Left kidney (tissue), 2 donors: ENCODE results near the gene GNL1. TPM values are rescaled to one million over a fixed set of nuclear protein-coding genes. Genes with fewer than 3 reads are reported as not detected.
"Not testable (repeated sequence)": the region's sequence is repeated elsewhere in the genome, so short reads cannot be mapped to it uniquely, and the experiment has no call there.

ENCODE experiments used
- DNase-seq: peaks from one replicate; pipeline ENCODE4 v3.0.0-alpha.2; 2013
- polyA plus RNA-seq: library from polyadenylated mRNA; unstranded; fragments of 120-200 nt; gene quantifications from one replicate; pipeline ENCODE4 v1.2.1, GENCODE V29; 2013; ENCODE audit not compliant: insufficient read length

The GNL1 gene
- polyA plus RNA-seq, 1 donor: 98.1 TPM

DNA sequence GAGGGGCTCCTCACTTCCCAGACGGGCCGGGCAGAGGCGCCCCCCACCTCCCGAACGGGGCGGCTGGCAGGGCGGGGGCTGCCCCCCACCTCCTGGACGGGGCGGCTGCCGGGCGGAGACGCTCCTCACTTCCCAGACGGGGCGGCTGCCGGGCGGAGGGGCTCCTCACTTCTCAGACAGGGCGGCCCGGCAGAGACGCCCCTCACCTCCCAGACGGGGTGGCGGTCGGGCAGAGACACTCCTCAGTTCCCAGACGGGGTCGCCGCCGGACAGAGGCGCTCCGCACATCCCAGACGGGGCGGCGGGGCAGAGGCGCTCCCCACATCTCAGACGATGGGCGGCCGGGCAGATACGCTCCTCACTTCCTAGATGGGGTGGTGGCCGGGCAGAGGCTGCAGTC, 57.6 kb downstream of the GNL1 start:
- DNase-seq: not testable (repeated sequence)

DNA sequence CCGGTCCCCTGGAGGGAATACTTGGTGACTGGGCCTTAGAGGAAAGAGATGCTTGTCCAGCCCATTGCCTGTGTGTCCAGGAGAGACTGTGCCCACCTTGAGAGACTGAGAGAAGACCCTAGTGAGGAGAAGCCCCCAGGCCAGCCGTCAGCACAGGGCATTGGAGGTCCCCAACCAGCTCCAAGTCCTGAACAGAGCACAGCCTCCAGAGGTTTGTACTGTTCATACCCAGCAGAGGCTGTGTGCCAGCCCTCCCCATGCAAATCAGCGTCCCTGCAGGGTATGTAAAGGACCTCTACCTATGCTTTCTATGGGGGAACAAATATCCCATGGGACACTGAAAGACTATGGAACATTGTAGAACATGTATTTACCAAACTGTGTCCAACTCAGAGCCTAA, 58.6 kb downstream of the GNL1 start:
- no peak for DNase-seq

DNA sequence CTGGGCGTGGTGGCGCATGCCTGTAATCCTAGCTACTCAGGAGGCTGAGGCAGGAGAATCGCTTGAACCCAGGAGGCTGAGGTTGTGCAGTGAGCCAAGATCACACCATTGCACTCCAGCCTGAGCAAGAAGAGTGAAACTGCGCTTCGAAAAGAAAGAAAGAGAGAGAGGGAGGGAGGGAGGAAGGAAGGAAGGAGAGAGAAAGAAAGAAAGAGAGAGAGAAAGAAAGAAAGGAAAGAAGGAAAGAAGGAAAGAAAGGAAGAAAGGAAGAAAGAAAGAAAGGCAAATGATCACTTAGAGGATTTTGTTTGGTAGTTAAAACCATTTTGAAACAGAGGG, 59.1 kb downstream of the GNL1 start:
- DNase-seq: not testable (repeated sequence)

DNA sequence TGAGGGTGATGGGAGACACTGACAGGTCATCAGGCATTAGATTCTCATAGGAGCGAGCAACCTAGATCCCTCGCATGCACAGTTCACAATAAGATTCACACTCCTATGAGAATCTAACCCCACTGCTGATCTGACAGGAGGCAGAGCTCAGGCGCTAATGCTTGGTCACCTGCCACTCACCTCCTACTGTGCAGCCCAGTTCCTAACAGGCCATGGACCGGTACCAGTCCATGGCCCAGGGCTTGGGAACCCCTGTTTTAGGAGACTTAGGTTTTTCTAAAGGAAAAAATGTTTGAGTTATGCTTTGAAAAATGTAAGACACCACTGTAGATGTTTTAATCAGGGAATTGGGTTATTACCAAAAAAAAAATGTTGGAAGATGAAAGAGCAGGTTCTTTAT, 60.3 kb downstream of the GNL1 start:
- DNase-seq: no peak

DNA sequence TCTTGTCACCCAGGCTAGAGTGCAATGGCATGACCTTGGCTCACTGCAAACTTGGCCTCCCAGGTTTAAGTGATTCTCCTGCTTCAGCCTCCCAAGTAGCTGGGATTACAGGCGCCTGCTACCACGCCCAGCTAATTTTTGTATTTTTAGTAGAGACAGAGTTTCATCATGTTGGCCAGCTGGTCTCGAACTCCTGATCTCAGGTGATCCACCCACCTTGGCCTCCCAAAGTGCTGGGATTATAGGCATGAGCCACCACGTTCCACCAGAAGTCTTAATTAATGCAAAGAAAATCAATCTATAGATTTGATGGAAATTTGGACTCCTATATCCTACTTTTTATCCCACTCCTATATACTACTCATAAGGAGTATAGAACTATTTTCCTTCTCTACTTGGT, 61.2 kb downstream of the GNL1 start:
- DNase-seq: not testable (repeated sequence)

DNA sequence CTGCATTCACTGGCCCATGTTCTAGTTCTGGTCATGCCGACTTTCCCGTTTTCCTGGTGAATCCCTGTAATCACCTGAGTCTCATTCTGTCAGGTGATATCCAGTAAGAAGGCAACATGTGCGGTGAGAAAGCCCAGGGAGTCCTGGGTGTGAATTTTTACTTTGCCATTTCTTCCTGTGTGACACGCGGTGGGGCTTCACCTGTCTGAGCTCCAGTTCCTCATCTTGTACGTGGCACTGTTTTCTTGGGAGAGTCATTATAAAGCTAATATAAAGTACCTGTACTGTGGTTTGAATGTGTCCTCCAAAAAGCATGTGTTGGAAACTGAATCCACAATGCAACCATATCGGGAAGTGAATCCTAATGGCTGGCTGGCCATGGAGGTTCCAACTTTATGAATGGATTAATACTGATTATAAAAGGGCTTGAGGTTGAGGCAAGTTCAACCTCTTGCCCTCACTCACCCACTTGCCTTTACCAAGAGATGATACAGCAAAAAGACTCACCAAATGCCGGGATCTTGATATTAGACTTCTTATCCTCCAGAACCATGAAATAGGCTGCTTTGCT, 61.9 kb downstream of the GNL1 start:
- no peak for DNase-seq

DNA sequence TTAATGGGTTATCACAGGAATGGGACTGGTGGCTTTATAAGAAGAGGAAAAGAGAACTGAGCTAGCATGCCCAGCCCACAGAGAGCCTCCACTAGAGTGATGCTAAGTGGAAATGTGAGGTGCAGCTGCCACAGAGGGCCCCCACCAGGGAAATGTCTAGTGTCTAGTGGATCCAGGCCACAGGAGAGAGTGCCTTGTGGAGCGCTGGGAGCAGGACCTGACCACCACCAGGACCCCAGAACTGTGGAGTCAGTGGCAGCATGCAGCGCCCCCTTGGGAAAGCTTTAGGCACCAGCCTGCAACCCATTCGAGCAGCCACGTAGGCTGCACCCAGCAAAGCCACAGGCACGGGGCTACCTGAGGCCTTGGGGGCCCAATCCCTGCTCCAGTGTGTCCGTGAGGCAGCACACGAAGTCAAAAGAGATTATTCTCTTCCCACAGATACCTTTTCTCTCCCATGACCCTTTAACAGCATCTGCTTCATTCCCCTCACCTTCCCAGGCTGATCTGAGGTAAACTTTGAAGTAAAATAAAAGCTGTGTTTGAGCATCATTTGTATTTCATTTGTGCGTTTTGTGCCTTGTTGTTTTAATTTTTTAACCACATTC, 62.5 kb downstream of the GNL1 start:
- no peak for DNase-seq

DNA sequence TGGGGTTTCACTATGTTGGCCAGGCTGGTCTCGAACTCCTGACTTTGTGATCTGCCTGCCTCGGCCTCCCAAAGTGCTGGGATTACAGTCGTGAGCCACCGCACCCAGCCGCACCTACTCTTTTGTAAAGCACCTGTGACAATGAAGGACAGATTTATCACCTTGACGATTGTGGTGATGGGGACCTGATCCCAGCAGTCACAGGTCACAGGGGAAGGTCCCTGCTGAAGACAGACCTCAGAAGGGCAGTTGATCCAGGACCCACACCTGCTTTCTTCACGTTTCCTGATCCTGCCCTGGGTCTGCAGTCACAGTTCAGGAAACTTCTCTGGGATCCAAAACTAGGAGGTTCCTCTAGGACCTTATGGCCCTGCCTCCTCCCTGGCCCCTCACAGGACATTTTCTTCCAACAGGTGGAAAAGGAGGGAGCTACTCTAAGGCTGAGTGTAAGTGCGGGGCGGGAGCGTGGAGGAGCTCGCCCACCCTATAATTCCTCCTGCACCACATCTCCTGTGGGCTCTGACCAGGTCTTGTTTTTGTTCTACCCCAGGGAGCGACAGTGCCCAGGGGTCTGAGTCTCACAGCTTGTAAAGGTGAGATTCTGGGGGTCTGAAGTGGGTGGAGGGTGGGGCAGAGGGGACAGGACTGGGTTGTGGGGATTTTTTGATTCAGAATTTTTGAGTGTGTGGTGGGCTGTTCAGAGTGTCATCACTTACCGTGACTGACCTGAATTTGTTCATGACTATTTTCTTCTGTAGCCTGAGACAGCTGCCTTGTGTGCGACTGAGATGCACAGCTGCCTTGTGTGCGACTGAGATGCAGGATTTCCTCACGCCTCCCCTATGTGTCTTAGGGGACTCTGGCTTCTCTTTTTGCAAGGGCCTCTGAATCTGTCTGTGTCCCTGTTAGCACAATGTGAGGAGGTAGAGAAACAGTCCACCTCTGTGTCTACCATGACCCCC, 64.0 kb downstream of the GNL1 start:
- DNase-seq: no peak

Other genes starting within 250 kb of the GNL1 start
- gene TRIM39, start 229.6 kb downstream of the GNL1 start, polyA plus RNA-seq: 16.2 TPM
- 23.3 TPM for gene RPP21, start 211.3 kb downstream of the GNL1 start, polyA plus RNA-seq
- gene HLA-E, start 67.0 kb downstream of the GNL1 start, polyA plus RNA-seq: 85.1 TPM
- gene PRR3, start 806 bp upstream of the GNL1 start, polyA plus RNA-seq: 40.2 TPM
- gene ABCF1, start 15.0 kb upstream of the GNL1 start, polyA plus RNA-seq: 76.0 TPM
- gene PPP1R10, start 60.8 kb upstream of the GNL1 start, polyA plus RNA-seq: 57.8 TPM
- 55.8 TPM for gene MRPS18B, start 61.4 kb upstream of the GNL1 start, polyA plus RNA-seq
- gene ATAT1, start 70.4 kb upstream of the GNL1 start, polyA plus RNA-seq: 60.6 TPM
- 24.1 TPM for gene C6orf136, start 90.6 kb upstream of the GNL1 start, polyA plus RNA-seq
- 56.9 TPM for gene DHX16, start 116.5 kb upstream of the GNL1 start, polyA plus RNA-seq
- gene PPP1R18, start 130.2 kb upstream of the GNL1 start, polyA plus RNA-seq: 36.9 TPM
- 38.1 TPM for gene NRM, start 134.5 kb upstream of the GNL1 start, polyA plus RNA-seq
- 53.0 TPM for gene MDC1, start 160.8 kb upstream of the GNL1 start, polyA plus RNA-seq
- gene TUBB, start 163.9 kb upstream of the GNL1 start, polyA plus RNA-seq: 1,353 TPM
- 136 TPM for gene FLOT1, start 186.2 kb upstream of the GNL1 start, polyA plus RNA-seq
- gene IER3, start 188.1 kb upstream of the GNL1 start, polyA plus RNA-seq: 15.2 TPM